GM12878 (cell line): ENCODE data around the gene ACTL6B. TPM values are rescaled to one million over a fixed set of nuclear protein-coding genes. Genes with fewer than 3 reads are reported as not detected.

Source experiments
- ATAC-seq: fragments of 200-7000 bp; cut with Tn5 transposase; 3 replicates; pipeline ENCODE4 v1.9.1; 2020; ENCODE audit warnings: mild to moderate bottlenecking, moderate library complexity
- BruUV-seq: library from RNA; stranded (reverse); fragments of 400-500 nt; replicated peaks from 2 replicates; lab custom pipeline; 2021; lab: Mats Ljungman, UMichigan
- CTCF ChIA-PET: fragments of 300-600 bp; sonication (Branson Sonifier 250); formaldehyde crosslinking; extraction: SDS; loops from one replicate; lab custom pipeline; 2021; ENCODE audit warnings: inconsistent platforms; lab: Yijun Ruan, JAX
- POLR2A ChIA-PET: fragments of 350-600 bp; formaldehyde crosslinking; extraction: SDS; loops from one replicate; lab custom pipeline; 2021; ENCODE audit warnings: inconsistent platforms; lab: Charles Lee
- RAD21 ChIA-PET: fragments of 300-600 bp; sonication (Branson Sonifier 250); formaldehyde crosslinking; loops from one replicate; lab custom pipeline; 2023; ENCODE audit warnings: antibody characterized with exemption; ENCODE audit not compliant: unreplicated experiment; lab: Charles Lee
- SMC1A ChIA-PET: fragments of 300-600 bp; sonication (Branson Sonifier 250); formaldehyde crosslinking; loops from one replicate; lab custom pipeline; 2023; ENCODE audit not compliant: unreplicated experiment, uncharacterized antibody; lab: Charles Lee
- DNase-seq: peaks from one replicate; pipeline ENCODE4 v3.0.0-alpha.2; 2011; ENCODE audit warnings: low read depth, low spot score
- FAIRE-seq: peaks from 3 replicates; lab custom pipeline; 2011; peaks lifted over from hg19 to GRCh38; lab: Jason Lieb, UNC
- H2AFZ ChIP-seq: 2 replicates; pipeline ENCODE4 v1.6.0; 2011; ENCODE audit warnings: low read depth, low read length, control low read depth; ENCODE audit not compliant: control insufficient read depth
- H3K27ac ChIP-seq: 2 replicates; pipeline ENCODE4 v1.5.1; 2011; ENCODE audit warnings: control low read depth; ENCODE audit not compliant: control insufficient read depth, insufficient read depth
- H3K27me3 ChIP-seq, 2 experiments: replicated peaks in 1 of 2; 2 replicates each; pipeline versions ENCODE4 v1.6.0 to v1.6.1; 2011; ENCODE audit warnings: low read length in 1 of 2; ENCODE audit not compliant: control insufficient read depth in 2 of 2, insufficient read depth in 2 of 2
- H3K36me3 ChIP-seq, 2 experiments: 2 replicates each; pipeline ENCODE4 v1.5.1; 2011; ENCODE audit warnings: low read length in 1 of 2; ENCODE audit not compliant: control insufficient read depth in 2 of 2, insufficient read depth in 2 of 2
- H3K4me1 ChIP-seq: 2 replicates; pipeline ENCODE4 v1.6.1; 2011; ENCODE audit warnings: mild to moderate bottlenecking, low read length, moderate library complexity, mixed read lengths; ENCODE audit not compliant: control insufficient read depth, insufficient read depth
- H3K4me2 ChIP-seq: 2 replicates; pipeline ENCODE4 v1.6.0; 2011; ENCODE audit warnings: control low read depth; ENCODE audit not compliant: control insufficient read depth, insufficient read depth
- H3K4me3 ChIP-seq: fragments of 200-600 bp; sonication (generic); 2 replicates; pipeline ENCODE4 v1.5.1; 2016
- H3K79me2 ChIP-seq: 2 replicates; pipeline ENCODE4 v1.6.0; 2011; ENCODE audit warnings: low read length; ENCODE audit not compliant: control insufficient read depth, insufficient read depth
- H3K9ac ChIP-seq: 2 replicates; pipeline ENCODE4 v1.8.0; 2011; ENCODE audit warnings: low read length, control low read depth, mixed read lengths; ENCODE audit not compliant: control insufficient read depth, insufficient read depth
- H3K9me3 ChIP-seq: replicated peaks from 3 replicates; pipeline ENCODE4 v1.5.1; 2011; ENCODE audit warnings: mild to moderate bottlenecking, low read length; ENCODE audit not compliant: control insufficient read depth, insufficient read depth
- H4K20me1 ChIP-seq: 2 replicates; pipeline ENCODE4 v1.6.0; 2011; ENCODE audit not compliant: control insufficient read depth, insufficient read depth
- SMAD1 ChIP-seq: fragments of 450-650 bp; IDR thresholded peaks from 2 replicates; pipeline ENCODE4 v1.6.1; 2018; ENCODE audit warnings: mild to moderate bottlenecking, low read depth; ENCODE audit not compliant: partially characterized antibody
- WGBS: methylation state at CpG from one replicate; pipeline ENCODE4 v1.1.6; 2016; ENCODE audit warnings: low lambda C conversion rate; ENCODE audit not compliant: insufficient replicate concordance, insufficient coverage; ENCODE audit errors: missing lambda C conversion rate; 5-methylcytosine and 5-hydroxymethylcytosine counted together
- in situ Hi-C: fragments of 300-500 bp; cut with MboI; formaldehyde crosslinking; loops from 9 replicates; pipeline ENCODE4 v1.14.3; 2018; ENCODE audit warnings: mixed read lengths
- intact Hi-C: fragments of 100-400 bp; cut with micrococcal nuclease; formaldehyde crosslinking; loops from one replicate; pipeline ENCODE4 v1.14.2; 2022; ENCODE audit not compliant: unreplicated experiment
- polyA plus RNA-seq, 11 experiments: library from polyadenylated mRNA; depleted of rRNA in 4 of 11; unstranded in 6 of 11; stranded (reverse) in 5 of 11; fragments of >200 nt; fragmentation: Nextera tagmentation in 4 of 11; fragmentation: Illumina TruSeq in 1 of 11; extraction: Ambion mirVana in 4 of 11; extraction: Trizol in 1 of 11; gene quantifications; 1 replicate in 1 of 11; 2 replicates in 10 of 11; pipeline versions ENCODE4 v1.2.1 to v1.2.3, GENCODE V29; 2011 to 2016; ENCODE audit warnings: inconsistent platforms in 2 of 11, missing spikeins in 2 of 11, low read depth in 1 of 11
- total RNA-seq, 4 experiments: library from RNA; depleted of rRNA in 3 of 4; stranded (reverse); fragments of >200 nt in 3 of 4; fragmentation: Illumina TruSeq in 1 of 4; extraction: Trizol in 1 of 4; gene quantifications; 2 replicates each; pipeline versions ENCODE4 v1.2.1 to v1.2.3, GENCODE V29; 2013 to 2021
- TF ChIP-seq, protein P1 (sequence below): fragments of 450-650 bp; formaldehyde crosslinking; IDR thresholded peaks from 2 replicates; pipeline ENCODE4 v1.4.0; 2020; ENCODE audit warnings: mild to moderate bottlenecking, moderate library complexity
- TF ChIP-seq, protein P2 (sequence below): fragments of 450-650 bp; formaldehyde crosslinking; IDR thresholded peaks from 2 replicates; pipeline ENCODE4 v1.5.0; 2022; ENCODE audit warnings: mild to moderate bottlenecking, missing genetic modification characterization

The ACTL6B gene
- total and polyA plus RNA-seq, 10 of the 15 experiments (the other 5 are each of a cell fraction or from before 2014, with no cell fraction given): not detected

DNA sequence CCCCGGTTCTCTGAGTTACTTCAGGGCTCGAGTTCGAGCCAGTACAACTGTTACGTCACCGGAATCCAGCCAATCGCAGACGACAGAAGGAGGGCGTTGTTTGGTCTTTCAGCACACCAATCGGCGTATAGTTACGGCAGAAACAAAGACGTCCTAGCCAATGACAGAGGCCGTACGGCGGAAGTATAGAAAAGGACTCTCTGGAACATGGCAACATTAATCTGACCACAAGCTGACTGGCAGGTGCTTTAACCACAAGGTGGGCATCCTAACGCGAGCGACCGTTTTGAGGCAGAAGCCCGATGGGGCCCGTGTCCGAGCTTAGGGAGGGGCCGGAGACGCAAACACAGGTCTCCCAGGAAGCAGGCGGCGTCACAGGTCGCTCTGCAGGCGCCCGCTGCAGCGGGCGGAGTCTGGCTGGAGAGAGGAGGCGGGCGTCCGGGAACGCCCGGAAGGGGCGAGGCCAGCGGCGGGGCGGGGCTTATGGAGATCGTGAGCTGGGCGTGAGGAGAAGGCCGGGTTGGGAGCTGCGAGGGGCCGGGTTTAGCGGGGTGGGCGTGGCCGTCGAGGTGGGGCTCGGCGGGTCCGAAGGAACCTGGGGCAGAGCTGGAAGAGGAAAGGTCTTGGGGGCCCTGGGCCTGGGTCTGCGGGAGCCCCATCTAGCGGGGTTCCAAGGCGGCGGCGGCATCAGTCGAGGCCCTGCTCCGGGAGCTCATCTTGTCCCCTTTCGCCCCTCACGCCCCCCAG lies 44.1 kb downstream of the ACTL6B start, which contains the start of gene MOSPD3 (continued):
- TF ChIP-seq, protein P1, sequence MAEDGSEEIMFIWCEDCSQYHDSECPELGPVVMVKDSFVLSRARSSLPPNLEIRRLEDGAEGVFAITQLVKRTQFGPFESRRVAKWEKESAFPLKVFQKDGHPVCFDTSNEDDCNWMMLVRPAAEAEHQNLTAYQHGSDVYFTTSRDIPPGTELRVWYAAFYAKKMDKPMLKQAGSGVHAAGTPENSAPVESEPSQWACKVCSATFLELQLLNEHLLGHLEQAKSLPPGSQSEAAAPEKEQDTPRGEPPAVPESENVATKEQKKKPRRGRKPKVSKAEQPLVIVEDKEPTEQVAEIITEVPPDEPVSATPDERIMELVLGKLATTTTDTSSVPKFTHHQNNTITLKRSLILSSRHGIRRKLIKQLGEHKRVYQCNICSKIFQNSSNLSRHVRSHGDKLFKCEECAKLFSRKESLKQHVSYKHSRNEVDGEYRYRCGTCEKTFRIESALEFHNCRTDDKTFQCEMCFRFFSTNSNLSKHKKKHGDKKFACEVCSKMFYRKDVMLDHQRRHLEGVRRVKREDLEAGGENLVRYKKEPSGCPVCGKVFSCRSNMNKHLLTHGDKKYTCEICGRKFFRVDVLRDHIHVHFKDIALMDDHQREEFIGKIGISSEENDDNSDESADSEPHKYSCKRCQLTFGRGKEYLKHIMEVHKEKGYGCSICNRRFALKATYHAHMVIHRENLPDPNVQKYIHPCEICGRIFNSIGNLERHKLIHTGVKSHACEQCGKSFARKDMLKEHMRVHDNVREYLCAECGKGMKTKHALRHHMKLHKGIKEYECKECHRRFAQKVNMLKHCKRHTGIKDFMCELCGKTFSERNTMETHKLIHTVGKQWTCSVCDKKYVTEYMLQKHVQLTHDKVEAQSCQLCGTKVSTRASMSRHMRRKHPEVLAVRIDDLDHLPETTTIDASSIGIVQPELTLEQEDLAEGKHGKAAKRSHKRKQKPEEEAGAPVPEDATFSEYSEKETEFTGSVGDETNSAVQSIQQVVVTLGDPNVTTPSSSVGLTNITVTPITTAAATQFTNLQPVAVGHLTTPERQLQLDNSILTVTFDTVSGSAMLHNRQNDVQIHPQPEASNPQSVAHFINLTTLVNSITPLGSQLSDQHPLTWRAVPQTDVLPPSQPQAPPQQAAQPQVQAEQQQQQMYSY (CRISPR knock-in tag): no peak

DNA sequence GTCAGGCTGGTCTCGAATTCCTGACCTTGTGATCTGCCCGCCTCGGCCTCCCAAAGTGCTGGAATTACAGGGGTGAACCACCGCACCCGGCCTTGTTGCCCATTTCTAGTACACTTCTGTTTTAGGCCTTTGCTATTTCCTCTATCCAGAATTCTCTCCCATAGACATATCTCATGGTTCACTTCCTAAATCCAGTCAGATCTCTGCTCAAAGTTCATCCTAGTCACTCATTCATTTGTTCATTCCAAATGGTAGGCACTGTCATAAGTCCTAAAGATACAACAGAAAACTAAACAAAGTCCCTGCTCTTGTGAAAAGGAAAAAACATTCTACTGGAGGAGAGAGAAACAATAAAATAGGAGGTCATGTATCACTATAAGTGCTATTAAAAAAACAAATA lies 46.3 kb downstream of the ACTL6B start:
- peaks cover 10% of the 10 kb centered on the region for H3K4me1 ChIP-seq
- no peak for FAIRE-seq
- no peaks in the 10 kb centered on the region for H3K9me3 ChIP-seq
- H2AFZ ChIP-seq: no peak overlapping the region
- no TSS peak for BruUV-seq
- no peaks in the 10 kb centered on the region for H4K20me1 ChIP-seq
- no peak overlapping the region for H3K27ac ChIP-seq
- ChIA-PET CTCF (interaction anchor here (0.8 to 1.0 kb wide), 2 partner anchors 82 to 83 kb away, joined by 3 read pairs; no protein-coding TSS in a partner anchor), RAD21 (no interaction called here), POLR2A (no interaction called here), SMC1A (no interaction called here)
- no peak overlapping the region for H3K9ac ChIP-seq
- H3K36me3 ChIP-seq: no peaks in the 10 kb centered on the region
- ATAC-seq: no peak
- intact Hi-C loops (loop anchor here (5.0 kb wide), 1 partner anchor 87 kb away; no protein-coding TSS in a partner anchor), in situ Hi-C loops (no loop called here)
- no peak overlapping the region for H3K4me3 ChIP-seq
- WGBS: 44% methylated on average over 5 of the region's 5 CpGs
- no peak for TF ChIP-seq SMAD1
- TF ChIP-seq, protein P2, sequence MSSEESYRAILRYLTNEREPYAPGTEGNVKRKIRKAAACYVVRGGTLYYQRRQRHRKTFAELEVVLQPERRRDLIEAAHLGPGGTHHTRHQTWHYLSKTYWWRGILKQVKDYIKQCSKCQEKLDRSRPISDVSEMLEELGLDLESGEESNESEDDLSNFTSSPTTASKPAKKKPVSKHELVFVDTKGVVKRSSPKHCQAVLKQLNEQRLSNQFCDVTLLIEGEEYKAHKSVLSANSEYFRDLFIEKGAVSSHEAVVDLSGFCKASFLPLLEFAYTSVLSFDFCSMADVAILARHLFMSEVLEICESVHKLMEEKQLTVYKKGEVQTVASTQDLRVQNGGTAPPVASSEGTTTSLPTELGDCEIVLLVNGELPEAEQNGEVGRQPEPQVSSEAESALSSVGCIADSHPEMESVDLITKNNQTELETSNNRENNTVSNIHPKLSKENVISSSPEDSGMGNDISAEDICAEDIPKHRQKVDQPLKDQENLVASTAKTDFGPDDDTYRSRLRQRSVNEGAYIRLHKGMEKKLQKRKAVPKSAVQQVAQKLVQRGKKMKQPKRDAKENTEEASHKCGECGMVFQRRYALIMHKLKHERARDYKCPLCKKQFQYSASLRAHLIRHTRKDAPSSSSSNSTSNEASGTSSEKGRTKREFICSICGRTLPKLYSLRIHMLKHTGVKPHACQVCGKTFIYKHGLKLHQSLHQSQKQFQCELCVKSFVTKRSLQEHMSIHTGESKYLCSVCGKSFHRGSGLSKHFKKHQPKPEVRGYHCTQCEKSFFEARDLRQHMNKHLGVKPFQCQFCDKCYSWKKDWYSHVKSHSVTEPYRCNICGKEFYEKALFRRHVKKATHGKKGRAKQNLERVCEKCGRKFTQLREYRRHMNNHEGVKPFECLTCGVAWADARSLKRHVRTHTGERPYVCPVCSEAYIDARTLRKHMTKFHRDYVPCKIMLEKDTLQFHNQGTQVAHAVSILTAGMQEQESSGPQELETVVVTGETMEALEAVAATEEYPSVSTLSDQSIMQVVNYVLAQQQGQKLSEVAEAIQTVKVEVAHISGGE (CRISPR knock-in tag): no peak
- no peak for DNase-seq
- H3K79me2 ChIP-seq: no peaks in the 10 kb centered on the region
- H3K4me2 ChIP-seq: no peak overlapping the region
- peaks cover 3 to 5% of the 10 kb centered on the region in 2 experiments; a peak in 3 of 4 replicates for H3K27me3 ChIP-seq
